Cardiac muscle cell (in vitro differentiated cells and primary cell): Measurements from ENCODE around the gene CAPN2. TPM values are rescaled to one million over a fixed set of nuclear protein-coding genes. Genes with fewer than 3 reads are reported as not detected.

ENCODE experiments used
- DNase-seq, 2 donors: peaks; one replicate each; pipeline versions ENCODE4 v3.0.0 to v3.0.0-alpha.2; 2010 to 2017; ENCODE audit warnings: low read depth in 1 of 2, low spot score in 1 of 2
- H3K27ac ChIP-seq: fragments of 200-600 bp; sonication (generic); 2 replicates; pipeline ENCODE4 v1.5.1; 2016
- H3K27me3 ChIP-seq: fragments of 200-600 bp; sonication (generic); 2 replicates; pipeline ENCODE4 v1.6.0; 2016; ENCODE audit warnings: control low read depth
- H3K36me3 ChIP-seq: fragments of 200-600 bp; sonication (generic); 2 replicates; pipeline ENCODE4 v1.5.1; 2016; ENCODE audit warnings: control low read depth
- H3K4me1 ChIP-seq: fragments of 200-600 bp; sonication (generic); 2 replicates; pipeline ENCODE4 v1.8.1; 2017; ENCODE audit warnings: low read depth, mild to moderate bottlenecking, mixed run types
- H3K4me3 ChIP-seq: fragments of 200-600 bp; sonication (generic); 2 replicates; pipeline ENCODE4 v1.5.1; 2016; ENCODE audit warnings: mild to moderate bottlenecking
- H3K9me3 ChIP-seq: fragments of 200-600 bp; sonication (generic); 2 replicates; pipeline ENCODE4 v1.5.1; 2017; ENCODE audit warnings: low read depth, mild to moderate bottlenecking, control low read depth
- CTCF ChIP-seq: IDR thresholded peaks from 2 replicates; pipeline ENCODE4 v1.5.1; 2012; ENCODE audit warnings: low read depth, mild to moderate bottlenecking, low read length
- polyA plus RNA-seq: library from polyadenylated mRNA; unstranded; fragments of >200 nt; fragmentation: Nextera tagmentation; extraction: Ambion mirVana; gene quantifications from 2 replicates; pipeline ENCODE4 v1.2.1, GENCODE V29; 2016
- total RNA-seq: library from RNA; depleted of rRNA; stranded (reverse); fragments of >200 nt; gene quantifications from 2 replicates; pipeline ENCODE4 v1.2.3, GENCODE V29; 2016

The CAPN2 gene
- total and polyA plus RNA-seq, 2 experiments from 2014 or later = 65.5 to 110 TPM

DNA sequence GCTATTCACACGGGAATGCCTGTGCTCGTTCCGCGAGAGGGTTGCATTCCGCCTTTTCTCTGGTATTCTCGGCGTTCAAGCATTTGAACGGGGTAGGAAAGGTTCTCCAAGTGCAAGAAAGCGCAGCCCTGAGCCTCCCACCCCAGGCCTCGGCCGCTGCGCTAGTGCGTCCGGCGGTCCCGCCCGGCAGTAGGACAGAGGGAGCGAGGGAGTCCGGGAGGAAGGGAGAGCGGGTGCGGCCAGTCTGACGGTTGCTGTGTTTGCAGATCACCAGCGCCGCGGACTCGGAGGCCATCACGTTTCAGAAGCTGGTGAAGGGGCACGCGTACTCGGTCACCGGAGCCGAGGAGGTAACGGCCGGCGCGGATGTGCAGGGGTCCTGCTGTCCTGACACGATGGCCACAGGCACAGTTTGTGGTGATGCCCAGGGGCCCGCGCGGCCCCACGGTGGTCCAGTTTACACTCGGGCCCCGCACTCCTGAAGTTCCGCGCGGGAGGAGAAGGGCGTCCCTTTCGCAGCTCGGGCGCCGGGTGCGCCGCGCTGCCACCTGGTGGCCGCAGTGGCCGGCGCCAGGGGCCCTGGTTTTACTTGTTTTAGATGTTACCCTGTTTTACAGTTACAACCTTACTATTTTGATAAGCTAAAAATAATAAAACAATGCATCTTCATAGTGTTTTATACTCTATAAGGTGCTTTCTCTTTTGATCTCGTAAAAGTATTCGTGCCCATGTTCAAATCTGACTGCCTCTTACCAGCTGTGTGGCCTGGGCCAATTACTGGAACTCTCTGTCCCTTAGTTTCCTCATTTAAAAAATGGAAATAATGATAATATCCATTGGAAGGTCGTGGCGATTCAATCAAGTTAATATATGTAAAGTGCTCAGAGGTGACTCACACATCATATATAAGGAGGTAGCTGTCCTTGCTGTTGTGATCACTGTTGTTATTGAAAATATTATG, 36.7 kb downstream of the CAPN2 start:
- Histone ChIP-seq H3K9me3 (no peaks in the 10 kb centered on the region), H3K36me3 (peaks cover 9% of the 10 kb centered on the region), H3K27me3 (peaks cover 15% of the 10 kb centered on the region), H3K4me1 (peaks cover 5% of the 10 kb centered on the region), H3K27ac (no peak overlapping the region), H3K4me3 (peak overlapping the region; percentile 37)
- DNase-seq = peak; percentile 73 to 78
- peak; percentile 94 for TF ChIP-seq CTCF

DNA sequence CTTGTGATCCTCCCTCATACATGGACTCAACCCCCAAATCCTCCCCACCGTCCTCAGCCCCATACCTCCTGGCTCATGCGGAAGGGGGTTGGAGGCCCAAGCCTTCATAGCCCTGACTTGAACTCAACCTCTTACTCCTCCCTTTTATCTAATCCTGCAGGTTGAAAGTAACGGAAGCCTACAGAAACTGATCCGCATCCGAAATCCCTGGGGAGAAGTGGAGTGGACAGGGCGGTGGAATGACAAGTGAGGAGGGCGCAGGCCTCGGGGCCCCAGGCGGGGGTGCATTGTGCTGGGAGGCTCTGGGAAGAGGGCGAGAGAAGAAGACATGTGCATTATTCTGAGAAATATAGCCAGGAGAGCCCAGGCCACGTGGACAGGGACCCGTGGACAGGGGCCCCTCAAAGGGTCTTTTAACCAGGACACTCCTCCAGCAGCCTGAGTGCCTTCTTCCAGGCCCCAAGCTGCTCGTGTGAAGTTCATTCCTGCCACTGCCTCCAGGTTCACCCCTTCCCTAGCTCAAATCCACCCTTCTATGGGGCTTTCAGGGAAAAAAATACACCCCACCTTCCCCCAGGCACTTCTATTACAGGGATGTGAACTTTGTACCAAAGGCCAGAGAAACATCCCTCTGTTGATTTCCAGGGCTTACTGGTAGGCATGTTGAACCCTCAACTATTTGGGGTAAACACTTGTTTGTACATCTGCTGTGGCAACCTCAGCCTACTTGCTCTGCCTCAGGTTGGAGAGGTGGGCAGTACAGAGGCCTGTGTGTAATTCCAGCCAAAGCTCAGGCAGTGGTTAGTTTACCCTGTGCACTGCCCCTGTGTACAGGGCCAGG, 38.6 kb downstream of the CAPN2 start:
- TF ChIP-seq CTCF = no peak
- H3K36me3 ChIP-seq = peaks cover 9% of the 10 kb centered on the region
- peaks cover 15% of the 10 kb centered on the region for H3K27me3 ChIP-seq
- H3K27ac ChIP-seq = no peak overlapping the region
- no peaks in the 10 kb centered on the region for H3K9me3 ChIP-seq
- peaks cover 5% of the 10 kb centered on the region for H3K4me1 ChIP-seq
- DNase-seq = no peak
- no peak overlapping the region for H3K4me3 ChIP-seq

DNA sequence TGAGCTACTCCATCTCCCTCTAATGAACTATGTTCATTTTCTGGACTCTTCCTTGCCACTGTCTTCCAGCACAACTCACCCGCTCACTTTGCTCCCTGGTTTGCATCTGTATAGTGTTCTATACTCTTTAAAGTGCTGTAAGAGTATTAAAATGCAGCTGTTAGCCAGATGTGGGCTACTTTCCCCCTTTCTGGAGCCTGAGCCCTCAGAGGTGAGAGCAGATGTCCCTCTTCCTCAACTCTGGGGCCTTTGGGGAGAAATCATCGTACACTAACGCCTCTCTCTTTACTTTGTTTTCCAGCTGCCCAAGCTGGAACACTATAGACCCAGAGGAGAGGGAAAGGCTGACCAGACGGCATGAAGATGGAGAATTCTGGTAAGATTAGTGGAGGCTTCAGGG, 39.4 kb downstream of the CAPN2 start:
- Histone ChIP-seq H3K9me3 (no peaks in the 10 kb centered on the region), H3K4me1 (peaks cover 5% of the 10 kb centered on the region), H3K27me3 (peaks cover 15% of the 10 kb centered on the region), H3K4me3 (no peak overlapping the region), H3K36me3 (peaks cover 9% of the 10 kb centered on the region), H3K27ac (no peak overlapping the region)
- no peak for DNase-seq
- TF ChIP-seq CTCF = no peak

DNA sequence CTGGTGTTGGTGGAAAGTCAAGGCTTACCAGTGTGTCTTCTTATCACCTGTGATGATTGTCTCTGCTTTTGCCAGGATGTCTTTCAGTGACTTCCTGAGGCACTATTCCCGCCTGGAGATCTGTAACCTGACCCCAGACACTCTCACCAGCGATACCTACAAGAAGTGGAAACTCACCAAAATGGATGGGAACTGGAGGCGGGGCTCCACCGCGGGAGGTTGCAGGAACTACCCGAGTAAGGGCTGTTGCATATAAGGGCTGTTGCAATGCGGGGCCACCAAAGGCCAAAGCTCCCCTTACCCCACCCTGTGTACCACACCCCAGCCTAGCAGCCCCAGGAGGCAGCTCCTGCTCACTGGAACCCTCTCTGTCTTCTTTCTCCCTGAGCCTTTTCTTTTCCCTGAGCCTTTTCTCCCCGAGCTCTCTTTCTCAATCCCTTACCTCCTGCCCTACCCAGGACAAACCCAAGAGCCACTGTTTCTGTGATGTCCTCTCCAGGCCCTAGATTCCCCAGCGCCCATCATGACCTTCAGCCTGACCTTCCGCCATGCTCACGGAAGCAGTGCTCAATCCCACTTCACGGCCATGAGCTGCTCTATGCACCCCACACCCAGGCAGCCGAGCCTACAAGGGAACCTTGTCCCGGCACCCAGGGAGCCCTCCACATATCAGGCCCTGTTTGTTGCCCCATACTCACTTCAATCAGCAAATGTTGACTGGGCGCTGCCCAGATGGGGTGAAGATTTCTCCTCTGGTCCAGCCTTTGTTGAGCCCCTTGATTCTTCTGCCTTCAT, 40.6 kb downstream of the CAPN2 start:
- H3K9me3 ChIP-seq = no peaks in the 10 kb centered on the region
- peaks cover 5% of the 10 kb centered on the region for H3K4me1 ChIP-seq
- peaks cover 5% of the 10 kb centered on the region for H3K27me3 ChIP-seq
- H3K4me3 ChIP-seq = no peak overlapping the region
- no peak overlapping the region for H3K27ac ChIP-seq
- no peak for TF ChIP-seq CTCF
- H3K36me3 ChIP-seq = peaks cover 3% of the 10 kb centered on the region
- no peak for DNase-seq
